NCI-H1436 (cell line): Measurements from ENCODE around the gene PUS7.
"Not testable (repeated sequence)": the region's sequence is repeated elsewhere in the genome, so short reads cannot be mapped to it uniquely, and the experiment has no call there.

Source experiments
- DNase-seq: peaks from one replicate; lab custom pipeline; 2025; lab: John Stamatoyannopoulos, UW

The PUS7 gene

GRCh38 chr7:105496521-105496920, 25.6 kb downstream of the PUS7 start:
- DNase-seq: no peak

DNA sequence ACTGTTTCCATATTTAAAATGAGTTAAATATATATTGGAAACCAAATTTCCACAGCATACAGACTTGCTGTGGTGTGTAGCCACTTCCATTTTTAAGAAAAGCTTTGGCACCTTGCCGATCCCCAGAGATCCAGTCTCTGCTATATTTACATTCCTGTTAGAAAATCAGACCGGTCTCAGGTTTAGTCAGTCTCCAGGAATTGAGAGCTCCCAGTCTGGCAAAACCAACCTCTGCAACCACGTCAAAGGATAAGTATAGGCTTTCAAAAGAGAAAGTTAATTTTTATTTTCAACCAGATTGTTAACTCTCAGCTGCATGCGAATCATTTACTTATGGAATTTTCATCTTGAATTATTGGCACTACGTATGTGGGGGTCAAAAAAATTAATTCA, 28.2 kb downstream of the PUS7 start:
- no peak for DNase-seq

DNA sequence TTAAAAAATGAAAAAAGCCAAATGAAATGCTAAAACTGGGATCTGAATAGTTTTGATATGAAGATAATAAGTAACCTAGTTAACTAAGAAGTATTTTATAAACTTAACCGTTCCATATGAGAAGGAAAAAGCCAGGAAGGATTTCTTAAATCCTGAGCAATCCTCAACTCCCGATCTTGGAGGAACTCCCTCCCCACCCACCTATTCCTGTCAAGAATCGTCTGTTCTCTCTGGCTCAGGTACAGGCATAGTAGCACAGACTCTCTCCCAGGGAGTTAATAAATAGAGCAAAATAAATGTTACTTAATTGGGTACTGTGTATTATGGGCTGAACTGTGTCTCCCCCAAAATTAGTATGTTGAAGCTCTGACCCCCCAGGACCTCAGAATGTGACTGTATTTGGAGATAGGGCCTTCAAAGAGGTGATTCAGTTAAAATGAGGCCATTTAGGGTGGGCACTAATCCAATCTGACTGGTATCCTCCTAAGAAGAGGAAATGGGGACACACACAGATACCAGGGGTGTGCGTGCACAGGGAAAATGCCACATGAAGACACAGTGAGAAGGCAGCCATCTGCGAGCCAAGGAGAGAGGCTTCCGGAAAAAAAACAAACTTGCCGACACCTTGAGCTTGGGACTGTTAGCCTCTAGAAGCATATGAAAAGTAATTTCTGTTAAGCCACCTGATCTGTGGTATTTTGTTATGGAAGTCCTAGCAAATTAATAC, 28.7 kb downstream of the PUS7 start:
- DNase-seq: no peak

GRCh38 chr7:105489409-105489808, 32.7 kb downstream of the PUS7 start:
- no peak for DNase-seq

DNA sequence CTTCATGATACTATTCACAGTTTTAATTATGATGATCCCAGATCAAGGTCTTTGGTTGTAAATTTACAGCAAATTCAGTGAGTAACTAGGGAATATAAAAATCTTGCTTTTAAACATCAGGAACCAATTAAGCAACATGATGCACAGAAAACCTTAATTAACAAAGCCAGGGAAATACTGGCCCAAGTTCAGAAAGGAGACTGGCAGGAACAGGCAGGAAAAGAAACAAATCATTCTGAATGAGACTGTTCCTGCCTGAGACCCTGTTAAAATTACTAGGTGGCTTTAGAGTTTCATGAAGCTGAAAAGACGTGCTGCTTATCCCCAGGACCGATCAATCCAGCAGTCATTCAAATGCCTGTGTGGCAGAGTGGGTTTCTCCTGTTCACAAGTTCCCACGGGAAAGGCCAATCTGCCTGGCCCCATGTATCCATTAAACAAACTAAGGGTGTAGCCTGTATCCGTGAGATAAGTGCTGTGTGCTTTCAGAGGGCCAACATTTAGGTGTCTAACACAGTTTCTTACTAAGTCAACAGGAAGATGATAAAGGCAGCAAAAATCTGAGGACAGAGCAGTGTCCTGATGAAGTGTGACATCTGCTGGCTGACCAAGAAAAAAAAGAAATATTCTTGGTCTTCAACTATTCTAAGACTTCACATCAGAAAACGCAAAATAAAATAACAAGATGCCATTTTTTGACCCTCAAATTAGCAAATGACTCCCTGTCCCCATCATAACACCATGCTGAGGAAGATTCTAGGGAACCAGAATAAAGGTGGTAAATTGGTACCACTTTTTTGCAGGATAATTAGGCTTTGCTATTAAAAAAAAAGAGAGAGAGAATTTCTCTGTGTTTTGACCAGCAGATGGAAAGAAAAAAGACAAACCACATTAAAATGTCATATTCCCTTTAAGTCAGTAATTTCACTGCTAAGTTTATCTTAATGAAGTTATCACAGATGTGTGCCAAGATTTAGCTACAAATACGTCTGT, 34.2 kb downstream of the PUS7 start:
- DNase-seq: no peak

DNA sequence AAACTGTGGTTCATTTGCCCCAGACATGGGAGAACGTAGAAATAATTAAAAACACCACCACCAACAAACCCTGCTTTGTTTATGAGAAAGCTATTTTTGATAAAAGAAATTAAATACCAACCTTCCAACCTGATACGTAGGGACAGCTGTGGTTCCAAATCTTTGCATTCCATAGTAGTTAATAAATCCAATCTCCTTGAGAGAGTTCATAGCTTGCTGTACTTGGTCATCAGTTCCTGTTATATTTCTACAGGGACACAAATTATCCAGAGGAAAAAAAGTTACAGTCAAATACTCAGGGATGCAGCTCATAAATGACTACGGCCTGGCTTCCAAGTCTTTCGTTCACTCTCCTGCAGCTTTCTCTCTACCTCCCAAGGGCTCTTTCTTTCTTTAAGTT, 41.1 kb downstream of the PUS7 start:
- no peak for DNase-seq

- no peak for DNase-seq
Observed at GRCh38 chr7:105478606-105479005, 43.5 kb downstream of the PUS7 start.

- no peak for DNase-seq
Observed at GRCh38 chr7:105477908-105478307, 44.2 kb downstream of the PUS7 start.

GRCh38 chr7:105474045-105474444, 48.0 kb downstream of the PUS7 start:
- no peak for DNase-seq

- DNase-seq: no peak
Observed at GRCh38 chr7:105473163-105473562, 48.9 kb downstream of the PUS7 start.

- no peak for DNase-seq
Observed at GRCh38 chr7:105470846-105471245, 51.2 kb downstream of the PUS7 start.

GRCh38 chr7:105470090-105470489, 52.0 kb downstream of the PUS7 start:
- DNase-seq: no peak

DNA sequence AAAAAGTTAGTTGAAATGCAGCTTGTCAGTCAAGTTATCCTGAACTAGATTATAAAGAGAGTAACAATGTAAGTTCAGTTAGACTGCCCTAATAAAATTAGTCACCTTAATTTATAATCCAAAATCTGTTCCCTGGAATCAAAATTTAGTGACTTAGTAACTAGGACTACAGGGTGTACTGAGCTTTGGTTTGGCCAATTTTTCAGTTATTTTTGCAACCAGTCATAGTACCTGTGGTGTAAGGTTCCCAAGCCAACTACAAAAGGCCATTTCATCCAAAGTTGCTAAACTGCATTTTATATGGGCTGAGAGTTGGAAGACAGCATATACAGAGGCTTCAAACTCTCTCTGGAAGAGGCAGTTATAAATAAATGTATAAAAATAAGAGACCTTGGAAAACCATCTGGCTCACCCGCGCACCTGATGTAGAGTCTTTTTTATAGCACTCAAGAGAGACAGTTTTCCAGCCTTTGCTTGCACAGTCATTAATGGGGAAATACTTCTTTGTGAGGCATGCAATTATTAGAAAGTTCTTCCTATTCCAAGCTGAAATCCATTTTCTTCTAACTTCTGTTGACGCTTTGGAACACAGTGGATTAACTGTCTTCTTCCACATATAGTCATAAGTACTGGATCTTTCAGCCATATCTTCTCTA, 59.2 kb downstream of the PUS7 start:
- no peak for DNase-seq

DNA sequence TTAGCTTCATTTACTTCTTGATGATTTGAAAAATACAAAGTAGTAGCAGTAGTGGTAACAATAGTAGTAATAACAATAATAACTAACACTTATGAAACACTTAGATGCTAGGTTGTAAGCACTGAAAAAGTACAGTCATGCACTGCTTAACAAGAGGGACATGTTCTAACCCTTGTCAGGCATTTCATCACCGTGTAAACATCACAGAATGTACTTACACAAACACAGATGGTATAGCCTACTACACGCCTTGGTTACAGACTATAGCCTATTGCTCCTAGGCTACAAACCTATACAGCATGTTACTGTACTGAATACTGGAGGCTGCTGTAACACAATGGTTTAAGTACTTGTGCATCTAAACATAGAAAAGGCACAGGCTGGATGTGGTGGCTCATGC, 60.6 kb downstream of the PUS7 start:
- no peak for DNase-seq

GRCh38 chr7:105457619-105458225, 64.3 kb downstream of the PUS7 start:
- DNase-seq: no peak

GRCh38 chr7:105454921-105455320, 67.2 kb downstream of the PUS7 start:
- DNase-seq: no peak

DNA sequence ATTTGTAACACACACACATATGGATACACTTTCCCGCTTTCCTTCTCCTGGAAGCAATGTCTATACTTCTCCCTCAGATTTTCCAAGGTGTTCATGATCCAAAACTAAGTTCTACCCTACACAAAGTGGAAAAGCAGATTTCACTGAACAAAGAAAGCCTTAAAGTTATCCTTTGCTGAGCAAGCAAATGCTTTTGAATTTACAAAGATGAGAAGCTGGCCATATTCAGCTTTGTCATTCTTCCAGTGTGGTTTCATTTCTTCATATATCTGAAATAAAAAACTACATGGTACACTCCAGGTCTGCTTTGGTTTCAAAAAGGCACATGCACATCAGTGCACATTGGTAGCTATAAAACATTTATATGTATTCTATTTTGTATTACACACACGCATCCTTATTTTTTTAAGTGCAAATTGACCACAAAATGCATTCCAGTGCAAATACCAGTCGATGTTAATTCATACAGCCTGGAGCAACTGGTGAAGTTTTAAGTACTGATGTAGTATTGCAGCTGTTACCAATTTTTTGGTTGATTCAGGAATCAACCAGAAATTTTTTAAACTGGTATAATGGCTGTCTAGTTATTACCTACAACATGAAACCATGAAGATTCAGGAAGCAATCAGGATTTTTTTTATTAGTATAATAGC, 67.8 kb downstream of the PUS7 start:
- DNase-seq: no peak

DNA sequence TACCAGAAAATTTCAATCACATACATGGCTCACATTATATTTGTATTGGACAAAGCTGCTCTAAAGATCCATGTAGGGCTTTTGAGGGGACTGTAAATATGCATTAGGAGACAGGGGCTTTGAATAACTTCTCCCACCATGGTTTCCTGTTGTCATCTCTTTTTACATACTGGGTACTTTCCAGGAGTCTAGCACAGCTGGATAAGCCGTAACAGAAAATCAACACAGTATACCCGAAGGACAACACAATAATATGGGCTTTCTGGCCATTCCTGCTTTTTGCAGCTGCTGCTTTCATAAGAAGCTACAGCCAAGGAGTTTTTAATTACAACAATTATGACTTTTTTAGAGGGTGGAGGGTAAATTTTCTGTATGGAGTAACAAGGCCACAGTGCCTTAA, 70.0 kb downstream of the PUS7 start:
- DNase-seq: no peak

- DNase-seq: not testable (repeated sequence)
Observed at GRCh38 chr7:105450870-105451269, 71.2 kb downstream of the PUS7 start.

DNA sequence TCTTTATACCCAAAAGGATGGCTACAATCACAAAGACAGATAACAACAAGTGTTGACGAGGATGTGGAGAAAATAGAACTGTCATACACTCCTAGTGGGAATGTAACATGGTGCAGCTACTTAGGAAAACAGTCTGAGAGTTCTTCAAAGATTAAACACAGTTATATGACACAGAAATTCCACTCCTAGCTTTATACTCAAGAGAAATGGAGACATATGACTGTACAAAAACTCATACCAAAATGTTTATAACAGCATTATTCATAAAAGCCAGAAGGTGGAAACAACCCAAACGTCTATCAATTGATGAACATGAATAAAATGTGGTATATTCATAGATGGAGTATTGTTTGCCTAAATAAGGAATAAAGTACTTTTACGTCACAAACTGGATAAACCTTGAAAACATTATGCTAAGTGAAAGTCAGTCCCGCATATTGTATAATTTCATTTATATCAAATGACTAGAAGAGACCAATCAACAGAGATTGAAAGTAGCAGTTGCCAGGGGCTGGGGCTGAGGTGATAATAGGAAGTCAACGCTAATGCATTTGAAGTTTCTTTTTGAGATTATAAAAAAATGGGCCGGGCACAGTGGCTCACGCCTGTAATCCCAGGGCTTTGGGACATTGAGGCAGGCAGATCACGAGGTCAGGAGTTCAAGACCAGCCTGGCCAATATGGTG, 71.8 kb downstream of the PUS7 start:
- DNase-seq: no peak

GRCh38 chr7:105448181-105448580, 73.9 kb downstream of the PUS7 start:
- no peak for DNase-seq
